ENCODE measurements around the gene PNPLA3.

PNPLA3 gene

DNA sequence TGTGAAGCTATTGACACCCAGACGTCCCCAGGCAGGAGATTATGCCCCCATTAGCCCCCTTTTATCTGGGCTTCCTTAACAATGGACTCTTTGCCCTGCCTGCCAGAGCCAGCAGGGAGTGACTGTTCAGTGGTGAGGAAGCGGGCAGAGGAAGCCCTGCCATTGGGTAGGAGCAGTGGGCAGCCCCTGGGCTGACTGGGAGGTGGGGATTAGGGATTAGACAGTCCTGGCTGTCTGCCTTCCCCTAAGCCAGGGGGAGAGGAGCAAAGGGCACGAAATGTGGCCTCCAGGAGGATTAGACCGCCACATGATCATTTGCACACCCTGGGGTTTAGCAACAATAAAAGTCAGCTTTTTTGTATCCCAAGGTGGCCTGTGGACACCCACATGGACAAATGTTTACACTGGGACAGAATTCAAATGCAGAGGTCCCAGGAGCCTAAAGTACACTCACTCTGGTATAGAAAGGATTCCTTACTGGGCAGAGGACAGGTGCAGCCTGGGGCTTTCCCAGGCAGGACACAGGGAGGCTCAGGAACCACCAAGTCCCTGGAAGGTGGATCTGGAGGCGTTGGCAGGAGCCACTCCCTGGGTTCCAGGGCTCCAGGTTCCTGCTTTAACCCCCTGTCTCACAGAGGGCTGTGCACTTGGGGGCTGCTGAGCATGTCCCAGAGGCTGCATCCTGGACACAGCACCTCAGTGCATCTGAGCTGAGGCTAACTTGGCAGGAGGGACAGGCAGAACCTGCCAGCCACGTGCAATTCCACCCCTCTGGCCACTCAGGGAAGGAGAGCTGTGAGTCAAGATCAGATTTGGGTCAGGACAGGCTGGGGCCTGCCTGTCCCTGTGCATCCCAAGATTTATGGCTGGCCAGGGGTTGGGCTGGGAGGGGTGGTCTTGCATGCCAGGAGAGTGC is 2.1 kb downstream of the PNPLA3 start:
- no peak for FAIRE-seq

DNA sequence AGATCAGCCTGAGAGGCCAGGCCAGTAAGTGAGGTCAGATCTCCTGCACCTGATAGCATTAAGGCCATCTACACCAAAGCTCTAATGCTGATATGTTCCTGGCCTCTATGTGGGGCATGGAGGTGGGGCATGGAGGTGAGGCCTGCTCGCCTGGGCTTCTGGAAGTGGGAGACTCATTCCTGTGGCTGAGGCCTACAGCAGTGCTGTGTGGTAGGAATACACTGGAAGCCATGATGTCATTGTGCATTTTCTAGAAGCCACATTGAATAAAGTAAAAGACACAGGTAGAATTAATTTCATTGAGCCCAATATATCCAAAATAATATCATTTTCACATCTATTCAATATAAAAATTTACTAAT is 2.7 kb downstream of the PNPLA3 start:
- FAIRE-seq: no peak

DNA sequence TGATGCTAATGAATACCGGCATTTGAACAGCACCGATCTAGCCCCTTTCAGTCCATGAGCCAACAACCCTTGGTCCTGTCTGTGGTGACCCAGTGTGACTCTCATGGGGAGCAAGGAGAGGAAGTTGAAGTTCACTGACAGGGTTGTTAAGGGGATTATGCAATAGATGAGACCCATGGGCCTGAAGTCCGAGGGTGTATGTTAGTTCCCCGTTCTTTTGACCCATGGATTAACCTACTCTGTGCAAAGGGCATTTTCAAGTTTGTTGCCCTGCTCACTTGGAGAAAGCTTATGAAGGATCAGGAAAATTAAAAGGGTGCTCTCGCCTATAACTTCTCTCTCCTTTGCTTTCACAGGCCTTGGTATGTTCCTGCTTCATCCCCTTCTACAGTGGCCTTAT is 4.9 kb downstream of the PNPLA3 start:
- no peak for FAIRE-seq

DNA sequence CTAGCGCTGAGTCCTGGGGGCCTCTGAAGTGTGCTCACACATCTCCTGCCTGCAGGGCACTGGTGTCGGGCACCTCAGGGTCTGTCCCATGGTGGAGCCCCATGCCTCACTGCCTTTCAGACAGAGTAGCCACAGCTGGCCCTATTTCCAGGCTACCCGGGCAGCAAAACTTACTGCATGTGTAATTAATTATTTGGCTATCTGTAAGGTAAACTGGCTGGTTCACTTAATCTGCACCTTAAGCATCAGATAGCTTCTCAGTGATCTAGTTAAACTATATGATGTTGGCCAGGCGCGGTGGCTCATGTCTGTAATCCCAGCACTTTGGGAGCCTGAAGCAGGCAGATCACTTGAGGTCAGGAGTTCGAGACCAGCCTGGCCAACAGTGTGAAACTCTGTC is 5.3 kb downstream of the PNPLA3 start:
- FAIRE-seq: no peak

DNA sequence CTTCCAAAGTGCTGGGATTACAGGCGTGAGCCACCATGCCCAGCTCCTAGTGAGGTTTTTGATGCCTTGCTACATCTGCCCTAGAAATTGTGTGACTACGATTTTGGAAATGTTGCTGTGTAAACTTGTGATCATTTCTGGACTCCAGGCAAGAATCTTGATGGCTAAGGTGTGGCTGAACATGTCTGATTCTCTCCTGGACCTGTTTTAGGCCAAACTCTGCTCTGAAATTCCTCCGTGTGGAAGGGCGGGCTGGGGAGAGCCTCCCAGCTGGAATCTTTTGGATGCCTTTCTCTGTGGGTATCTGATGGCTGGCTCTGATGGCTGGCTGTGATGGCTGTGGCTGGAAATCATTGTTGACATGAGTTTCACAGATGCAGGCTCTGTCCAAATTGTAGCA is 8.2 kb downstream of the PNPLA3 start:
- no peak for FAIRE-seq

DNA sequence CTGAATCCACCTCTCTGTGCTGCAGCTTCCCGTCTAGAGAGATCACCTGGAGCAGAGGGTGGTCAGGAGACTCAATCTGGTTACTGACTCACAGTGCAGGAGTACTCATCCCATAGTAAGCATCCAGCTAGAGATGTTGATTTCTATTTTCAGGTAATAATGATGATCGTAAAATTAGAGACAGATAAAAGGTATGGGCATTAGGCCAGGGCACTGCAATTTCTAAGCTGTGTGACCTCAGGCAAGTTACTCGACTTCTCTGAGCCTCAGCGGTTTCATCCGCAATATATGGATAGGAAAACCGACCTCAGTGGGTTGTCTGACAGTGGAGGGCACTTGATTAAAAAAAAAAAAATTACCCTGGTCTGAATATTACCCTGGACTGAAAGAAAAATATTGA is 17.8 kb downstream of the PNPLA3 start:
- FAIRE-seq: no peak

DNA sequence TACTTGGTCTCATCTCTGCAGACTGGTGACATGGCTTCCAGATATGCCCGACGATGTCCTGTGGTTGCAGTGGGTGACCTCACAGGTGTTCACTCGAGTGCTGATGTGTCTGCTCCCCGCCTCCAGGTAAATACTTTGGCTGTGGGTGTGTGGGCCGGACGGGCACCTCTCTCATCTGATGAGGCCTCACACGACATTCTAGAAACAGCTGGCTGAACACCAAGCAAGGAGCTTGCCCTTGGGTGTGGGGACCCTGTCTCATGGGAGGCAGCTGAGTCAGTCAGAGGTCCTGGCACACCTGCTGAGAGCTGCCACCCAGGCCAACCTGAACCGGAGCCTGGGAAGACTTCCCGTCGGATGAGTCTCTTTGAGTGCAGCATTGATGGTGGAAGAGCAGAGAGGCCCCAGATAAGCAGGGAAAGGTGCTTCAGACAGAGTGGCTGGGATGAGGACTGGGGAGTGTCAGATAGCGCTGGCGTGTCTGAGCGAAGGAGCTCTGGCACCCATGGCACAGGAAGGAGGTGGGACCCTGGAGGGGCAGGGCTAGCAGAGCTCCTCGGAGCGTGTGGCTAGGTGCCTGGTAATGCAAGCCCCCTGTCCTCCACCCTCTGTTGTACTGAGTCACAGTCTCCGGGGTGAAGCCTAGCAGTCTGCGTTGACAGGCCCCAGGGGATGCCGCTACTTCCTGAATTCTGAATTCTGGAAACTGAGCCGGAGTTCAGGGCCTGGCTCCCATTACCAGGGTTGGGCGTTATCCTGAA is 21.2 kb downstream of the PNPLA3 start:
- no peak for FAIRE-seq

DNA sequence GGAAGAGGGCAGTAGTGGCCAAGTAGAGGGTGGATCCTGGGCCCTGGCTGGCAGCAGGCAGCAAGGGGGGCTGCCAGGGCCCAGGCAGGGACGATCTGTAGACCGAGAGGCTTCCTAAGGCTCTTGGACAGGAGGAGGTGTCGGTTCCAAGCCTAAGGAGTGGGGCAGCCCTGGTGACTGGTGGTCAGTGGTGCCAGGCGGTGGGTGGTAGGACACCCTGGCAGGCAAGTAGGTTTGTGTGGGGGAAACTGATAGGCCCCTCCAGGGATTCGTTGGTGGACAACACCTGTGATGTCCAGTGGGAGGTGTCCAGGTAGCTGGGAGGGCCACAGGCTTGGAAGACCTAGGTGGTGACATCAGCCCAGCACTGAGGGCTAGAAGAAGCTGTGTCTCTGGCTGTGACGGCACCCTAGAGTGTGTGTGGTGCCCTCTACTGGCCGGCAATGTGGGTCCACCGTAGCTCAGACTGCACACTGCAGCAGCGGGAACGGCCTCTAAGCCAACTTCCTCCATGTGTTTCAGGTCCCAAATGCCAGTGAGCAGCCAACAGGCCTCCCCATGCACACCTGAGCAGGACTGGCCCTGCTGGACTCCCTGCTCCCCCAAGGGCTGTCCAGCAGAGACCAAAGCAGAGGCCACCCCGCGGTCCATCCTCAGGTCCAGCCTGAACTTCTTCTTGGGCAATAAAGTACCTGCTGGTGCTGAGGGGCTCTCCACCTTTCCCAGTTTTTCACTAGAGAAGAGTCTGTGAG is 22.2 kb downstream of the PNPLA3 start:
- no peak for FAIRE-seq

DNA sequence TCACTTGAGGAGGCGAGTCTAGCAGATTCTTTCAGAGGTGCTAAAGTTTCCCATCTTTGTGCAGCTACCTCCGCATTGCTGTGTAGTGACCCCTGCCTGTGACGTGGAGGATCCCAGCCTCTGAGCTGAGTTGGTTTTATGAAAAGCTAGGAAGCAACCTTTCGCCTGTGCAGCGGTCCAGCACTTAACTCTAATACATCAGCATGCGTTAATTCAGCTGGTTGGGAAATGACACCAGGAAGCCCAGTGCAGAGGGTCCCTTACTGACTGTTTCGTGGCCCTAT is 22.7 kb downstream of the PNPLA3 start:
- no peak for FAIRE-seq

DNA sequence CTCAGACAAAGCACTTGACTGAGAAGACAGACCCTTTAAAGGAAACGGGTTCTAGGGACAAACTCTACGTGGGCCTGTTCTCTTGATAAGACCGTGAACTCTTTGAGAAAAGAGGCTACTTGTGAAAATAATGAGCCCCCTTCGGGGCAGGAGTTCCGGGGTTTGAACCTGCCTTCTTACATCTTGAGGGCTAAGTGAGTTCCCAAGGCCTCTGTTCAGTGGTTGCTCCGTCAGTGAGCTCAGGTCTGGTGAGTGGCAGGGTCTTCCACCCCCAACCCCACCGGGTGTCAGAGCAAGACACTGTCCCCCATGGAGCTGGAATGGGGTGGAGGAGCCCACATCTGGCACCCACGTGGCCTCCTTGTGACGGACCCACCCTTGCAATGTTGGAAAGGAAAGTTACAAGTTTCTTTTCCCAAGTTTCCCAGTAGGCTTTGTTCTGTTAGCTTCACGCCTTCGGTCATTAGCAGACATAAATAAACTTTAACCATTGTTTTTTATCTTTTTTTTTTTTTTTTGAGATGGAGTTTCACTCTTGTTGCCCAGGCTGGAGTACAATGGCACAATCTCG is 25.3 kb downstream of the PNPLA3 start:
- FAIRE-seq: no peak

DNA sequence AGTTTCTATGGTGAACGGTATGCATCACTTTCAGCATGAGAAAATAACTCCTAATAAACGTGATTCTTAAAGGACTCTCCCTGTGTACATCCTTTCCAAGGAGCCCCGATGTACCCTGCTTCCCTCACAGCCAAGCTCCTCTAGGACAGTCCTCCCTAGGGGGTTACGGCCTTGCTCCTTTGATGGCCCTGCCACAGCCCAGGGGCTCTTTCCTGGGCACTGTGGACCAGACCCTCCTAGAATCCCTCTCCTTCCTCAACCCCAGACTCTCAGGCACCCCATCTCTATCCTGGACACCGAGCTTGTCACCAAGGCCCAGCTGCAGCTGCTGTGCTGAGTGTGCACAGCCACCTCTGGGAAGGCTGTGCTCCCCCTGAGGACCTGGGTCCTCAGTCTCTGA is 27.8 kb downstream of the PNPLA3 start:
- no peak for FAIRE-seq

DNA sequence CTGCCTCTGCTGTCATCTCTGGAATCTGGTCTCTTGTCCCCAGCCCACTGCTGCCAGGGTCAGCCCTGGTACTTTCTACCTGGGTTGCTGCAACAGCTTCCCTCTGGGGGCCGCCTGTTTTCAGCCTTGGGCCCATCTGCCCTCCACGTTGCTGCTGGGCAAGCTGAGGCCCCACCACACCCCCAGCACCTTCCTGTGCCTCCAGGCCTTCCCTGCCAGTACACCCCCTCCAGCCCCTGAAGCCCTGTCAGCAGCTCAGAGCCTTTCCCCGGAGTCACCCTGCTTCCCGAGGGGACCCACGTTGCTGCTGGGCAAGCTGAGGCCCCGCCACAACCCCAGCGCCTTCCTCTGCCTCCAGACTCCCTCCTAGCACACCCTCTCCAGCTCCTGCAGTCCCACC is 28.4 kb downstream of the PNPLA3 start:
- no peak for FAIRE-seq

DNA sequence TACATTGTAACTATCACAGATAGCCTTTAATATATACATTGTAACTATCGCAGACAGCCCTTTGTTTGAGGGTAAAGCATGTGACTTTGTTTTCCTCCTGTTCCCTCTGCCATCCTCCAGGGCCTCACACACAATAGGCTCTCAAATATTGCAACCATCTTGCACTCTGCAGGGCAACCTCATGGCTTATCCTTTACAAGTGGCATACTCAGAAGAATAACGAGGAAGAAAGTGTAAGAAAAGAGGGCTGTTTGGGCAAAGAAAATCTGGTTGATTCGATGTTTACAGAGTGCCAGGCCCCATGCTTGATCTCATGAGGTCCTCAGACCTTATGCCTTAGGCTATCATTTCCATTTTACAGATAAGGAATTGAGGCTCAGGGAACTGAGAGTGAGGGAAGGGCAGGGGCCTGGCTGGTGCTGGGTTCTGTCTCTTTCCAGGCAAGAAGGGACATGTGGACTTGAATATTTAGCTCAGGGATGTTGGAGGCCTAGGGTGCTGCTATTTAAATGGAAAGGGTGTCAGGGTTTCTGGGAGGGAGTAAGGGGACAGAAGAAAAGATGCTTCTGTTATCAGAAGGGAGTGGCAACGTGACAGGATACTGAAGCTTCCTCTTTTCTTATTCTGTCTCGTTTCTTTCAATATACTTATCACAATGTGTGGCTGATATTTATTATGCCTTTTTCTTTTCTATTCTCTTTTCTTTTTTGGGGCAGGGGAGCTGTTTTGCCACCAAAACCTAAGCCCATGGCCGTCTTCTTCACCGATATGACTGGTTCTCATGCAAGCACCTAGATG is 30.6 kb downstream of the PNPLA3 start:
- FAIRE-seq: no peak

DNA sequence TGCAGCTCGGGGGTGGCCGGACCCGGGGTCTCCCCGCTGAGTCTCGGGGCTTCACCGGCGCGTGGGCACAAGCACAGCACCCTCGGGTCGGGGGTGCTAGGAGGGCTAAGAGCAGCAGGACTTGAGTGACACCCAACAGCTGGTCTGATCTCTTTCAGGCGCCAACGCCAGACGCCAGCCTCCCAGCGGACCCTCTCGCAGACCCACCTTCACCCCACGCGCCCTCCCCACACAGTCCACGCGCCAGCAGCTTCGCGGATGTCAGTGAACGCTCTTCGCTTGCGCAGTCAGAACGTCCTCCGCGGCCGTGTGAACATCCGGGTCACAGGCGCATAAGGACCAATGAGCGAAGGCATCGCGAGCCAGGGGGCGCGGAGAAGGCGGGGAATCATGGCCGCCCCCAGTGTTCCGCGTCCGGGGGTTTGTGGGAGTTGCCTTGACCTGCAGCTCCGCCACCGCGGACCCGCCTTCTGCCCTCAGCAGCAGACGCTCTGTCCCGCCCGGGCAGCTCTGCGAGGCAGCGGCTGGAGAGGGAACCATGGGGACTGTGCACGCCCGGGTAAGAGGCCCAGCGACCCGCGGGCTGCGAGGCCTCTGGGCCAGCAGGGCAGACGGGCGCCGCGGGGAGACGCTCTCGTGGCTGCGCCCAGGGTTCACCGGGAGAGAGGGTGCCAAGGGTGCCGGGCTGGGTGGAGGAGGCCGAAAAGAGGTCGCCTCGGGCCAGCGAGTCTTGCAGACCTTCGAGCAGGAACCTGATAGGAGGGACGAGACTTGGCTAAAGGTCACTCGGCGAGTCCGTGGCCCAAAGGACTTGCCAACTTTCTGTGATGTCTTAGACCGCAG is 31.7 kb downstream of the PNPLA3 start, which contains the start of gene SAMM50:
Gene SAMM50 (plus strand): TSS at position 403 of the 843 bp plus-strand sequence. CDS start 136 bp downstream, at position 539.
- FAIRE-seq: no peak

DNA sequence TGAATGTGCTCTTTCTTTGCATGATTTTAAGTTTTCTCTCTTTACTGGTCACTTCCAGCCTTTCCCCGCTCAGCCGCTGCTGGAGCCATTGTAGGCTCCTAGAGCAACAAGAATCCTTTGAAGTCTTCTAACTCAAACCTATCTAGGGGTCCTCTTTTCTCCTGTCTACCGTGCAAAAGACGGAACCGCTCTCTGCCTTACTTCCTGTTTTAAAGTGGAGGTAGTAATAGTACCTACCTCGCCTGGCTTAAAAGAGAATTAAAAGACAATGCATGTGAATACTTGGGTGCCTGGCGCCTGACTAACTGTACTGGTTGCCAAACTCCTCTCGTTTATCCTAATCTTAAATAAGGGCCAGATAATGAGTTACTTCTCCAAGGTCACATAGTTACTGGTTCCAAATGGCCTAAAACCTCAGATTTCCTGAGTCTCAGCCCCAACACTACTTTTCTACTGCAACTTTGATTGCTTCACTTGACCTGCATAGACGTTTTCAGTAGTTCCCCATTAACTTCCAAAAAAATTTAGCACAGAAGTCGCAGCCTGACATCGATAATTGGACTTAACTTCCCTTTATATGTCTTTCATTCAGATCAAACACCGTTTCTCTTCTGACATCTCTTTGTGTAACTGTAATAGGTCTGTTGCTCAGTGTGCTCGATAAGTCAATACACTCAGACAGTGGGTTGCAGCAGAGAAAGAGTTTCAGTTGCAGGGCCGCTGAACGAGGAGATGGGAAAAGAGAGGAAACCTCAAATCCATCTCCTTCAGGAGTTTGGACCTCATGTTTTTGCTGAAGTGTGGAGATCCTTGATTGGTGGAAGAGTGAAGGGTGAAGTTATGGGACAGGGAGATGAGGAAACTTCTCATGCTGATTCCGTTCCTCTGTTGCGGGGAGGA is 32.5 kb downstream of the PNPLA3 start:
- no peak for FAIRE-seq

DNA sequence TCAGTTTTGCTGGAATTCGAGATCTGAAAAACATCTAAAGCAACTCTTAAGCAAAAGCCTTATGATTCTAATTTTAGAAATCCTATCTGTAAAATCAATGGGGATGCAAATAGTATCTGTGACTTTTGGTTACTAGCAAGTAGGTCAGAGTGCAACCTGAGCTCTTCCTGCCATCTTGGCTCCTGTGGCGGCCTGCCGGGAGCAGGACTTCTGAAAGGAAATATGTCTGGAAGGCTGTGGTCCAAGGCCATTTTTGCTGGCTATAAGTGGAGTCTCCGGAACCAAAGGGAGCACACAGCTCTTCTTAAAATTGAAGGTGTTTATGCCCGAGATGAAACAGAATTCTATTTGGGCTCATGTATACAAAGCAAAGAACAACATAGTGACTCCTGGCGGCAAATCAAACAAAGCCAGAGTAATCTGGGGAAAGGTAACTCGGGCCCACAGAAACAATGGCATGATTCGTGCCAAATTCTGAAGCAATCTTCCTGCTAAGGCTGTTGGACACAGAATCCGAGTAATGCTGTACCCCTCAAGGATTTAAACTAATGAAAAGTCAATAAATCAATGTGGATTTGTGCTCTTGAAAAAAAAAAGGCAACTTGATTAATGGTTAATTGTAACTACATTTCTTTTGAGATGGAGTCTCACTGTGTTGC is 33.3 kb downstream of the PNPLA3 start:
- no peak for FAIRE-seq

DNA sequence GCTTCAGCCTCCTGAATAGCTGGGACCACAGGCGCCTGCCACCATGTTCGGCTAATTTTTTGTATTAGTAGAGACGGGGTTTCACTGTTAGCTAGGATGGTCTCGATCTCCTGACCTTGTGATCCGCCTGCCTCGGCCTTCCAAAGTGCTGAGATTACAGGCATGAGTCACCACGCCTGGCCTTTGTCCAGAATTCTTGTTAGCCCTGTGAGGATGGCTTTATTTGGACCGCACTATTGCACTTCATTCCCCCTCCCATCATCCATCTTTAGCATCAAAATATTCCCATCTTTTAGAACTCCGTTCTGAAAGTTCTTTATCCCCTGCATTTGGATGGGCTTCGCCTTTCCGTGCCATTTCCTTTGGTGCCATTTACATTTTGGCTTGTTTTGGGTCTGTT is 34.3 kb downstream of the PNPLA3 start:
- FAIRE-seq: no peak

DNA sequence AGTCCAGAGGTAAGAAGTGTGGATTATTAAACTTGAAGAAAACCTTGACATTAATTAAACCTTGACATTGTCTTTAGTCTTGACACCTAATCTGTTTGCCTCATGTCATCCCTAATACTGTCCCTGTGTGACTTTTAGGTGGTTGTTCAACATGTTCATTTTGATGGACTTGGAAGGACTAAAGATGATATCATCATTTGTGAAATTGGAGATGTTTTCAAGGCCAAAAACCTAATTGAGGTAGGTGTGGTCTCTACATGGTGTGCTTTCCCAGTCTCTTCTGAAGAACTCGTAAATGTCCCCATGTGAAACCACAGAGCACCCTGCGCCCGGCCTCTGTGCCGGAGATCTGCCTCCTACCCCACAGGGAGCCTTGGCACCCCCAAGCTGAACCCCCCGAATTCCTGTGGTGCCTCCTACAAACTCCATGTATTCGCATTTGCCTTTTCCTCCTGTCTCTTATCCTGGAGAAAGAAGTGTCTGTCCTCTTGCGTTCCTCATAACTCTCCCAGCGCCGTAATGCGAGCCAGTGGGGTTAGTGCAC is 40.8 kb downstream of the PNPLA3 start:
- no peak for FAIRE-seq

DNA sequence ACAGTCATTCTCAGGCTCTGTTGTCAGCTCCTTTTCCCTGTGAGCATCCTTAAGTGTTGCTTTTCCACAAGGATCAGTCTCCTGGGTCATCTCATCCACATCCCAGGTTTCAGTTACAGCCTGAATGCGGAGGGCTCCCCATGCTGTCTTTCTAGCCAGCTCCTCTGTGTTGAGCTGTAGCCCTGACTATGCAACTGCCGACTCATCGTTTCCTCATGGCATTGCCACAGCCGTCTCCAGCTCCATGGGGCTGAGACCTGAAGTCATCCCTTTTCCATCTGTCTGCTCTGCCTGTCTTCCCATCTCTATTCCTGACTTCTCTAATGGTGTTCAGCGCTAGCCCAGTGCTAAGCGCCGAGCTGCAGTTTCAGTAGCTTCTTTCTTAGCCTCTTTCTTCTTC is 43.5 kb downstream of the PNPLA3 start:
- FAIRE-seq: no peak

Data from colon (tissue), 2 donors.